GM23248 (cell line): ENCODE data around the gene GOLGA1. TPM values are rescaled to one million over a fixed set of nuclear protein-coding genes. Genes with fewer than 3 reads are reported as not detected.

ENCODE experiments used
- DNase-seq: peaks from one replicate; pipeline ENCODE4 v3.0.0-alpha.2; 2015
- H2AFZ ChIP-seq: fragments of 200-600 bp; sonication (generic); 2 replicates; pipeline ENCODE4 v1.6.1; 2016; ENCODE audit warnings: antibody characterized with exemption
- H3F3A ChIP-seq: fragments of 200-600 bp; sonication (generic); 2 replicates; pipeline ENCODE4 v1.6.1; 2016; ENCODE audit warnings: mild to moderate bottlenecking, antibody characterized with exemption, mixed run types; ENCODE audit not compliant: insufficient read depth
- H3K27ac ChIP-seq: fragments of 200-600 bp; sonication (generic); 2 replicates; pipeline ENCODE4 v1.5.1; 2016; ENCODE audit warnings: mild to moderate bottlenecking
- H3K27me3 ChIP-seq: fragments of 200-600 bp; sonication (generic); replicated peaks from 2 replicates; pipeline ENCODE4 v1.6.1; 2016; ENCODE audit warnings: mild to moderate bottlenecking; ENCODE audit not compliant: insufficient read depth
- H3K36me3 ChIP-seq: fragments of 200-600 bp; sonication (generic); 2 replicates; pipeline ENCODE4 v1.6.1; 2016; ENCODE audit warnings: low read depth, mild to moderate bottlenecking
- H3K4me1 ChIP-seq: fragments of 200-600 bp; sonication (generic); 2 replicates; pipeline ENCODE4 v1.6.1; 2016; ENCODE audit warnings: mild to moderate bottlenecking; ENCODE audit not compliant: insufficient read depth
- H3K4me2 ChIP-seq: fragments of 200-600 bp; sonication (generic); one replicate; pipeline ENCODE4 v1.6.1; 2016; ENCODE audit warnings: mild to moderate bottlenecking; ENCODE audit not compliant: unreplicated experiment
- H3K4me3 ChIP-seq: fragments of 200-600 bp; sonication (generic); 2 replicates; pipeline ENCODE4 v1.5.1; 2016; ENCODE audit warnings: mild to moderate bottlenecking
- H3K79me2 ChIP-seq: fragments of 200-600 bp; sonication (generic); 2 replicates; pipeline ENCODE4 v1.6.1; 2016; ENCODE audit warnings: mild to moderate bottlenecking; ENCODE audit not compliant: insufficient read depth
- H3K9ac ChIP-seq: fragments of 200-600 bp; sonication (generic); 2 replicates; pipeline ENCODE4 v1.6.1; 2016; ENCODE audit warnings: mild to moderate bottlenecking
- H3K9me2 ChIP-seq: fragments of 200-600 bp; sonication (generic); 2 replicates; pipeline ENCODE4 v1.6.1; 2016; ENCODE audit warnings: mixed run types, mild to moderate bottlenecking, moderate library complexity; ENCODE audit not compliant: insufficient read depth
- H3K9me3 ChIP-seq: fragments of 200-600 bp; sonication (generic); one replicate; pipeline ENCODE4 v1.6.1; 2017; ENCODE audit warnings: low read depth
- H4K20me1 ChIP-seq: fragments of 200-600 bp; sonication (generic); 2 replicates; pipeline ENCODE4 v1.6.0; 2016; ENCODE audit not compliant: insufficient read depth
- EZH2 ChIP-seq: fragments of 200-600 bp; sonication (generic); IDR thresholded peaks from 2 replicates; pipeline ENCODE4 v1.6.1; 2018; ENCODE audit warnings: antibody characterized with exemption, mild to moderate bottlenecking; ENCODE audit not compliant: insufficient read depth, poor library complexity, severe bottlenecking
- EZH2phosphoT487 ChIP-seq: fragments of 200-600 bp; sonication (generic); IDR thresholded peaks from 2 replicates; pipeline ENCODE4 v1.6.1; 2018; ENCODE audit warnings: antibody characterized with exemption, moderate library complexity, mild to moderate bottlenecking, low read depth; ENCODE audit not compliant: insufficient read depth
- WGBS, 2 experiments: methylation state at CpG; one replicate each; pipeline ENCODE4 v1.1.6; 2015 to 2017; ENCODE audit warnings: low lambda C conversion rate in 2 of 2, low coverage in 1 of 2; ENCODE audit errors: missing lambda C conversion rate in 2 of 2; 5-methylcytosine and 5-hydroxymethylcytosine counted together
- in situ Hi-C: fragments of 300-500 bp; cut with MboI; formaldehyde crosslinking; loops from 2 replicates; pipeline ENCODE4 v1.15.0; 2020
- polyA plus RNA-seq: library from polyadenylated mRNA; unstranded; fragments of >200 nt; fragmentation: Nextera tagmentation; extraction: Ambion mirVana; gene quantifications from 2 replicates; pipeline ENCODE4 v1.2.1, GENCODE V29; 2016
- total RNA-seq: library from RNA; depleted of rRNA; stranded (reverse); fragments of >200 nt; shearing (Covaris generic); gene quantifications from 2 replicates; pipeline ENCODE4 v1.2.3, GENCODE V29; 2014

The GOLGA1 gene
- total and polyA plus RNA-seq, 2 experiments from 2014 or later: 12.4 to 15.3 TPM

- in situ Hi-C loops: no loop called here
- Histone ChIP-seq H3K4me1 (no peaks in the 10 kb centered on the region), H3K9me2 (no peaks in the 10 kb centered on the region), H4K20me1 (no peaks in the 10 kb centered on the region; the same call in 1 of the 2 replicates), H3K36me3 (no peaks in the 10 kb centered on the region; the same call in 1 of the 2 replicates), H3K27ac (no peak overlapping the region), H3K4me2 (no peak overlapping the region), H3K4me3 (no peak overlapping the region), H3F3A (no peaks in the 10 kb centered on the region), H3K9ac (no peak overlapping the region), H3K9me3 (no peaks in the 10 kb centered on the region), H2AFZ (no peak overlapping the region), H3K27me3 (no peaks in the 10 kb centered on the region), H3K79me2 (no peaks in the 10 kb centered on the region)
- TF ChIP-seq EZH2: no peak
- no peak for TF ChIP-seq EZH2phosphoT487
- 85 to 88% methylated on average over 10 of the region's 10 CpGs for WGBS, 2 experiments
- no peak for DNase-seq
Observed at GRCh38 chr9:124886461-124886860, 54.4 kb downstream of the GOLGA1 start.

GRCh38 chr9:124885551-124885950 is 55.3 kb downstream of the GOLGA1 start:
- H3K4me3 ChIP-seq: no peak overlapping the region
- H3K27ac ChIP-seq: no peak overlapping the region
- TF ChIP-seq EZH2phosphoT487 (no peak), EZH2 (no peak)
- DNase-seq: no peak
- H3K9ac ChIP-seq: no peak overlapping the region
- H3K4me2 ChIP-seq: no peak overlapping the region
- H3K9me2 ChIP-seq: no peaks in the 10 kb centered on the region
- H3F3A ChIP-seq: no peaks in the 10 kb centered on the region
- H3K9me3 ChIP-seq: no peaks in the 10 kb centered on the region
- H3K4me1 ChIP-seq: no peaks in the 10 kb centered on the region
- no peaks in the 10 kb centered on the region; the same call in 1 of the 2 replicates for H4K20me1 ChIP-seq
- no peaks in the 10 kb centered on the region for H3K79me2 ChIP-seq
- 85% methylated on average over 4 of the region's 4 CpGs for WGBS, 2 experiments
- no peak overlapping the region for H2AFZ ChIP-seq
- in situ Hi-C loops: no loop called here
- H3K36me3 ChIP-seq: no peaks in the 10 kb centered on the region; the same call in 1 of the 2 replicates
- no peaks in the 10 kb centered on the region for H3K27me3 ChIP-seq

- Histone ChIP-seq H3K9me2 (no peaks in the 10 kb centered on the region), H4K20me1 (no peaks in the 10 kb centered on the region; the same call in 1 of the 2 replicates), H3K9ac (no peak overlapping the region), H3K4me1 (no peaks in the 10 kb centered on the region), H3K36me3 (peaks cover 5% of the 10 kb centered on the region; the same call in 1 of the 2 replicates), H3K4me3 (no peak overlapping the region), H3K9me3 (no peaks in the 10 kb centered on the region), H3K4me2 (no peak overlapping the region), H3F3A (peaks cover 6% of the 10 kb centered on the region; the same call in 1 of the 2 replicates), H3K27ac (no peak overlapping the region), H2AFZ (no peak overlapping the region), H3K79me2 (no peaks in the 10 kb centered on the region), H3K27me3 (no peaks in the 10 kb centered on the region)
- in situ Hi-C loops: no loop called here
- DNase-seq: no peak
- 78 to 84% methylated on average over 4 of the region's 4 CpGs for WGBS, 2 experiments
- no peak for TF ChIP-seq EZH2
Observed at GRCh38 chr9:124884376-124884775, 56.5 kb downstream of the GOLGA1 start.

- TF ChIP-seq EZH2phosphoT487 (no peak), EZH2 (no peak)
- Histone ChIP-seq H3K79me2 (peaks cover 6% of the 10 kb centered on the region), H3K9me3 (no peaks in the 10 kb centered on the region), H4K20me1 (no peaks in the 10 kb centered on the region), H3K4me1 (no peaks in the 10 kb centered on the region), H3K4me3 (no peak overlapping the region), H3K27ac (no peak overlapping the region), H3F3A (peaks cover 27% of the 10 kb centered on the region), H3K36me3 (peaks cover 25% of the 10 kb centered on the region), H3K27me3 (no peaks in the 10 kb centered on the region), H3K4me2 (no peak overlapping the region), H2AFZ (no peak overlapping the region), H3K9ac (no peak overlapping the region), H3K9me2 (no peaks in the 10 kb centered on the region)
- in situ Hi-C loops: no loop called here
- WGBS, 2 experiments: 69 to 78% methylated on average over 13 of the region's 13 CpGs
- no peak for DNase-seq
Observed at GRCh38 chr9:124882231-124882630, 58.7 kb downstream of the GOLGA1 start.
